HepG2 (cell line): ENCODE measurements around the gene UBR1. TPM values are rescaled to one million over a fixed set of nuclear protein-coding genes. Genes with fewer than 3 reads are reported as not detected.

Source experiments
- ATAC-seq: fragments of 200-7000 bp; cut with Tn5 transposase; 3 replicates; pipeline ENCODE4 v1.9.1; 2020; ENCODE audit warnings: mild to moderate bottlenecking, moderate library complexity
- BruUV-seq: library from RNA; stranded (reverse); fragments of 400-500 nt; replicated peaks from 2 replicates; lab custom pipeline; 2021; lab: Mats Ljungman, UMichigan
- CTCF ChIA-PET: fragments of 300-600 bp; formaldehyde crosslinking; extraction: SDS; loops from one replicate; lab custom pipeline; 2021; ENCODE audit warnings: low total read pairs, inconsistent platforms, low intra/inter-chr PET ratio; lab: Yijun Ruan, JAX
- POLR2A ChIA-PET: fragments of 350-600 bp; sonication (Branson Sonifier 250); formaldehyde crosslinking; loops from one replicate; lab custom pipeline; 2020; ENCODE audit warnings: antibody characterized with exemption, inconsistent platforms; lab: Yijun Ruan, JAX
- DNase-seq: peaks from one replicate; pipeline ENCODE4 v3.0.0-alpha.2; 2015; ENCODE audit warnings: low spot score
- FAIRE-seq: peaks from 3 replicates; lab custom pipeline; 2011; peaks lifted over from hg19 to GRCh38; lab: Jason Lieb, UNC
- H2AFZ ChIP-seq: one replicate; pipeline ENCODE4 v1.6.1; 2011; ENCODE audit warnings: low read length, inconsistent platforms
- H3K27ac ChIP-seq: fragments of 300-600 bp; 3 replicates; pipeline ENCODE4 v1.8.0; 2011; ENCODE audit warnings: mixed run types, mild to moderate bottlenecking, mixed read lengths, low read length, inconsistent platforms; ENCODE audit not compliant: insufficient read depth; ENCODE audit errors: extremely low read length
- H3K27me3 ChIP-seq, 2 experiments: fragments of 200-600 bp in 1 of 2; 2 replicates in 1 of 2; 3 replicates in 1 of 2; pipeline versions ENCODE4 v1.6.0 to v1.8.0; 2011; ENCODE audit warnings: low read length in 2 of 2, mild to moderate bottlenecking in 2 of 2, moderate library complexity in 2 of 2, inconsistent platforms in 1 of 2; ENCODE audit not compliant: insufficient read depth in 2 of 2, control insufficient read depth in 1 of 2
- H3K36me3 ChIP-seq, 2 experiments: fragments of 200-600 bp in 1 of 2; replicated peaks in 1 of 2; 2 replicates in 1 of 2; 3 replicates in 1 of 2; pipeline versions ENCODE4 v1.5.1 to v1.8.0; 2011; ENCODE audit warnings: low read length in 2 of 2, inconsistent platforms in 1 of 2; ENCODE audit not compliant: insufficient read depth in 2 of 2, control insufficient read depth in 1 of 2
- H3K4me1 ChIP-seq: 2 replicates; pipeline ENCODE4 v1.5.1; 2012; ENCODE audit warnings: low read length, inconsistent platforms; ENCODE audit not compliant: insufficient read depth
- H3K4me2 ChIP-seq: 2 replicates; pipeline ENCODE4 v1.6.0; 2011; ENCODE audit warnings: low read depth, low read length, inconsistent platforms
- H3K4me3 ChIP-seq, 3 experiments: fragments of 200-600 bp in 1 of 3; sonication (generic), shearing (Covaris generic) in 1 of 3; replicated peaks in 1 of 3; 2 replicates each; pipeline ENCODE4 v1.5.1; 2011 to 2016; ENCODE audit warnings: low read length in 3 of 3, inconsistent platforms in 2 of 3, low read depth in 2 of 3, mild to moderate bottlenecking in 2 of 3, control low read depth in 1 of 3, mixed read lengths in 1 of 3; ENCODE audit not compliant: insufficient read depth in 1 of 3
- H3K79me2 ChIP-seq: one replicate; pipeline ENCODE4 v1.6.1; 2011; ENCODE audit warnings: low read length, inconsistent platforms; ENCODE audit not compliant: insufficient read depth
- H3K9ac ChIP-seq: 2 replicates; pipeline ENCODE4 v1.6.0; 2011; ENCODE audit warnings: mild to moderate bottlenecking, low read depth, low read length, inconsistent platforms; ENCODE audit not compliant: insufficient read depth
- H3K9me3 ChIP-seq: 2 replicates; pipeline ENCODE4 v1.5.1; 2012; ENCODE audit warnings: mild to moderate bottlenecking, low read length
- H4K20me1 ChIP-seq: 2 replicates; pipeline ENCODE4 v1.6.0; 2011; ENCODE audit warnings: inconsistent platforms, mild to moderate bottlenecking, low read length, moderate library complexity; ENCODE audit not compliant: insufficient read depth
- ARNTL ChIP-seq: sonication (generic); formaldehyde crosslinking; IDR thresholded peaks from 2 replicates; pipeline ENCODE4 v1.4.0; 2020; ENCODE audit warnings: mild to moderate bottlenecking, missing genetic modification reagents
- ATF2 ChIP-seq: sonication (generic); formaldehyde crosslinking; IDR thresholded peaks from 2 replicates; pipeline ENCODE4 v1.4.0; 2020; ENCODE audit warnings: missing genetic modification reagents
- CC2D1A ChIP-seq: sonication (generic); formaldehyde crosslinking; IDR thresholded peaks from 2 replicates; pipeline ENCODE4 v1.8.1; 2023; ENCODE audit warnings: mild to moderate bottlenecking, missing genetic modification reagents
- MTF2 ChIP-seq: sonication (generic); formaldehyde crosslinking; IDR thresholded peaks from 2 replicates; pipeline ENCODE4 v1.5.0; 2020; ENCODE audit warnings: missing genetic modification reagents, borderline replicate concordance
- NPAS2 ChIP-seq: sonication (generic); formaldehyde crosslinking; IDR thresholded peaks from 2 replicates; pipeline ENCODE4 v1.8.0; 2022; ENCODE audit warnings: mild to moderate bottlenecking, missing genetic modification reagents, borderline replicate concordance
- ZNF343 ChIP-seq: sonication (generic); formaldehyde crosslinking; IDR thresholded peaks from 2 replicates; pipeline ENCODE4 v1.4.0; 2020; ENCODE audit warnings: mild to moderate bottlenecking, missing genetic modification reagents
- ZNF558 ChIP-seq: sonication (generic); formaldehyde crosslinking; IDR thresholded peaks from 2 replicates; pipeline ENCODE4 v1.9.0; 2022; ENCODE audit warnings: mild to moderate bottlenecking, missing genetic modification reagents, borderline replicate concordance
- ZNF879 ChIP-seq: sonication (generic); formaldehyde crosslinking; IDR thresholded peaks from 2 replicates; pipeline ENCODE4 v1.8.1; 2023; ENCODE audit warnings: missing genetic modification reagents
- WGBS: methylation state at CpG from one replicate; pipeline ENCODE4 v1.1.6; 2017; ENCODE audit warnings: low lambda C conversion rate; 5-methylcytosine and 5-hydroxymethylcytosine counted together
- in situ Hi-C: cut with HindIII; loops from 2 replicates; pipeline ENCODE4 v1.10.0; 2017; ENCODE audit warnings: low pct_unique_long_range_greater_than_20kb; ENCODE audit not compliant: extremely low pct_ligation_motif_present
- intact Hi-C: fragments of 100-400 bp; cut with micrococcal nuclease; formaldehyde crosslinking; loops from one replicate; pipeline ENCODE4 v1.10.0; 2022; ENCODE audit not compliant: unreplicated experiment
- polyA plus RNA-seq, 8 experiments: library from polyadenylated mRNA; depleted of rRNA in 3 of 8; stranded (reverse) in 7 of 8; unstranded in 1 of 8; fragments of >200 nt; fragmentation: Illumina TruSeq in 4 of 8; extraction: Trizol in 4 of 8; gene quantifications; 2 replicates each; pipeline versions ENCODE4 v1.2.1 to v1.2.3, GENCODE V29; 2011 to 2016; ENCODE audit warnings: low read depth in 4 of 8, missing spikeins in 1 of 8, mixed read lengths in 1 of 8; ENCODE audit not compliant: insufficient read depth in 1 of 8
- total RNA-seq, 5 experiments: library from RNA; depleted of rRNA; stranded (reverse); fragments of >200 nt; fragmentation: Illumina TruSeq; extraction: Trizol; gene quantifications; 2 replicates each; pipeline ENCODE4 v1.2.3, GENCODE V29; 2016; ENCODE audit warnings: low read depth in 1 of 5

The UBR1 gene
- total and polyA plus RNA-seq, 2 of the 13 experiments (the other 11 are each of a cell fraction or from before 2014, with no cell fraction given): 6.4 to 18.0 TPM

GRCh38 chr15:43118829-43119228 is 13.0 kb upstream of the UBR1 start:
- no peak overlapping the region for H3K9ac ChIP-seq
- ChIA-PET POLR2A (no interaction called here), CTCF (no interaction called here)
- in situ Hi-C loops: no loop called here
- H3K27me3 ChIP-seq: no peaks in the 10 kb centered on the region; a peak in 1 of 5 replicates
- WGBS: 61% methylated on average over 2 of the region's 2 CpGs
- no peaks in the 10 kb centered on the region for H3K36me3 ChIP-seq
- no peak overlapping the region for H3K4me2 ChIP-seq
- no peaks in the 10 kb centered on the region for H4K20me1 ChIP-seq
- DNase-seq (no peak), ATAC-seq (no peak), FAIRE-seq (no peak)
- no peaks in the 10 kb centered on the region for H3K9me3 ChIP-seq
- TF ChIP-seq ZNF879: no peak
- no peak for TF ChIP-seq ZNF558
- intact Hi-C loops: no loop called here
- H3K27ac ChIP-seq: no peak overlapping the region
- no peak overlapping the region for H3K4me3 ChIP-seq
- BruUV-seq: no TSS peak
- no peaks in the 10 kb centered on the region for H3K79me2 ChIP-seq
- H2AFZ ChIP-seq: no peak overlapping the region
- peaks cover 24% of the 10 kb centered on the region for H3K4me1 ChIP-seq

- 9% methylated on average over 1 of the region's 1 CpG for WGBS
- H3K4me3 ChIP-seq: no peak overlapping the region
- H3K9ac ChIP-seq: no peak overlapping the region
- FAIRE-seq (no peak), ATAC-seq (no peak), DNase-seq (no peak)
- H3K4me1 ChIP-seq: peaks cover 20% of the 10 kb centered on the region
- H3K27me3 ChIP-seq: no peaks in the 10 kb centered on the region; a peak in 1 of 5 replicates
- H2AFZ ChIP-seq: no peak overlapping the region
- no peaks in the 10 kb centered on the region for H3K9me3 ChIP-seq
- no peak for TF ChIP-seq ATF2 (CRISPR knock-in tag)
- TF ChIP-seq ARNTL (CRISPR knock-in tag): no peak
- no peak for TF ChIP-seq ZNF343 (CRISPR knock-in tag)
- no peak for TF ChIP-seq CC2D1A
- no peak for TF ChIP-seq MTF2 (CRISPR knock-in tag)
- no peak for TF ChIP-seq NPAS2 (CRISPR knock-in tag)
- POLR2A ChIA-PET: no interaction called here
- CTCF ChIA-PET: no interaction called here
- no peaks in the 10 kb centered on the region for H3K79me2 ChIP-seq
- H3K4me2 ChIP-seq: no peak overlapping the region
- no TSS peak for BruUV-seq
- in situ Hi-C loops: no loop called here
- H3K36me3 ChIP-seq: no peaks in the 10 kb centered on the region
- H4K20me1 ChIP-seq: no peaks in the 10 kb centered on the region
- intact Hi-C loops: no loop called here
- H3K27ac ChIP-seq: no peak overlapping the region
Observed at GRCh38 chr15:43118286-43118685, 12.4 kb upstream of the UBR1 start.
